Skeletal muscle tissue (tissue), 4 donors: ENCODE data around the gene POLN. TPM values are rescaled to one million over a fixed set of nuclear protein-coding genes. Genes with fewer than 3 reads are reported as not detected.

Source experiments
- H3K27ac ChIP-seq: one replicate; pipeline ENCODE4 v1.7.0; 2013; ENCODE audit warnings: mild to moderate bottlenecking, low read depth, low read length, inconsistent platforms
- H3K27me3 ChIP-seq, 3 donors: one replicate each; pipeline ENCODE4 v1.7.0; 2013; ENCODE audit warnings: low read length in 3 of 3; ENCODE audit not compliant: control insufficient read depth in 3 of 3, insufficient read depth in 3 of 3
- H3K36me3 ChIP-seq, 3 donors: one replicate each; pipeline ENCODE4 v1.7.0; 2013; ENCODE audit warnings: low read length in 3 of 3; ENCODE audit not compliant: control insufficient read depth in 3 of 3, insufficient read depth in 3 of 3
- H3K4me1 ChIP-seq, 3 donors: one replicate each; pipeline ENCODE4 v1.7.0; 2013; ENCODE audit warnings: low read length in 3 of 3, mild to moderate bottlenecking in 3 of 3; ENCODE audit not compliant: control insufficient read depth in 3 of 3, insufficient read depth in 3 of 3
- H3K4me3 ChIP-seq, 3 donors: one replicate each; pipeline ENCODE4 v1.7.0; 2013; ENCODE audit warnings: low read length in 3 of 3
- H3K9ac ChIP-seq, 3 donors: one replicate each; pipeline ENCODE4 v1.7.0; 2013; ENCODE audit warnings: low read length in 3 of 3, mild to moderate bottlenecking in 3 of 3, moderate library complexity in 2 of 3, low read depth in 1 of 3
- H3K9me3 ChIP-seq, 3 donors: one replicate each; pipeline ENCODE4 v1.7.0; 2013; ENCODE audit warnings: low read length in 3 of 3; ENCODE audit not compliant: control insufficient read depth in 3 of 3
- total RNA-seq: library from RNA; depleted of rRNA; stranded (reverse); fragments of >200 nt; gene quantifications from one replicate; pipeline ENCODE4 v1.2.3, GENCODE V29; 2014
- donor health status: Osteomylitis.

The POLN gene
- total RNA-seq, 1 donor from 2014 or later, result 4.2 TPM

DNA sequence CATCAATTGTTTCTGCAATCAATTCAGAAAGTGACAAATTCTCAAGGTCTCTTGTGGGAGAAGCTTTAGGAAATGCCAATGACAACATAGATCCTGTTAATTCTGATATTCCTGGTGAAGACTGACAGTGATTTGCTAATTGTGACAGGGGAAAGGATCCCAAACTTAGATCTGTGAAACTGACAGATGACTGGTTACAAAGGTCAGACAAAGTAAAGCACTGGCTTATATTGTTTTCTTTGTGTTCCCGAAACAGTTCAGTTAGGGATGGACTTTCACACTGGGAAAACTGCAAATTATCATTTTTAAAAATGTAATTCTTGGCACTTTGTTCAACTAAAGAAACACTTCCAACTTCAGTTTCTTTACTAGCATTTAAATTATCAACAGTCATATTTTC is 152.7 kb downstream of the POLN start:
- no peak overlapping the region for H3K27ac ChIP-seq
- H3K9ac ChIP-seq, result no peak overlapping the region
- no peak overlapping the region for H3K4me3 ChIP-seq
- H3K9me3 ChIP-seq, result no peaks in the 10 kb centered on the region
- H3K27me3 ChIP-seq, result no peaks in the 10 kb centered on the region
- no peaks in the 10 kb centered on the region for H3K36me3 ChIP-seq
- H3K4me1 ChIP-seq, result no peaks in the 10 kb centered on the region

DNA sequence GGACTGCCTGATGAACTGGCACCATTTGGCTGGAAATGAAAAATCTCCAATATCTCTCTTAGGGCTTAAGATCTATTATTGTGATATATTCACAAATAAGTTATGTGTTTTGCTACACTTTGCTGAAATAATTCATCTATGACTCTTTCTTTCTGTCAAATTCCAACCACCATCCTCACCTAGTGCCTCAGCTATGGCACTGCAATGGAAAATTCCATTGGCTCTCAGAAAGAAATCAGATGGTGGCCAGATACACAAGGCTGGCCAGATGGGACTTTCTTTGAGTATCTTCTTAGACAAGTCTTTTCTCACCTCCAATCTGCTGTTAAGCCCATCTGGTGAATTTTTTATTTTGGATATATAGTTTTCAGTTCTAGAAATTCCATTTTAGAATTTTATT is 154.8 kb downstream of the POLN start:
- H3K27ac ChIP-seq, result no peak overlapping the region
- H3K36me3 ChIP-seq, result no peaks in the 10 kb centered on the region
- H3K27me3 ChIP-seq, result no peaks in the 10 kb centered on the region
- H3K9me3 ChIP-seq, result no peaks in the 10 kb centered on the region
- no peaks in the 10 kb centered on the region for H3K4me1 ChIP-seq
- H3K9ac ChIP-seq, result no peak overlapping the region
- no peak overlapping the region for H3K4me3 ChIP-seq

DNA sequence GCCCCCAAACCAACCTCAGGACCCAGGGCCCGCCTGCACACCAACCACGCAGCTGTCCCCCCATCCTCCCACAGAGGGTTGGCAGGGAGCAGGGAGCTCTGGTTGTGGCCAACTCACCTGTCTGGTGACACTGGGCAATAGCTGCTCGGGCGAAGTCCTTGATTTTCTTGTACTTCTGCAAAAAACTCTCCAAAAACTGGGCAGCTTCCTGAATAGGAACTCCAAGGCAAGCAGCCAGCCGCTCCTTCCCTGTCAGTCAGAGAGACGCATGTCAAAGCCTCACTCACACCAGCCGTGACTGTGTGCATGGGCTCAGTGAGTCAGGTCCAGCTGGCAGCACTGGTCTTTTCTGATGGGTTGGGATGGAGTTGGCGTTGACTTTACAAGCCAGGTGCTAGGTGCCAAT is 156.4 kb downstream of the POLN start:
- H3K36me3 ChIP-seq, result no peaks in the 10 kb centered on the region
- H3K27ac ChIP-seq, result no peak overlapping the region
- H3K27me3 ChIP-seq, result no peaks in the 10 kb centered on the region
- H3K9me3 ChIP-seq, result no peaks in the 10 kb centered on the region
- peaks cover 0 to 3% (median 0%) of the 10 kb centered on the region in 3 donors for H3K4me1 ChIP-seq
- H3K9ac ChIP-seq, result no peak overlapping the region
- no peak overlapping the region for H3K4me3 ChIP-seq

DNA sequence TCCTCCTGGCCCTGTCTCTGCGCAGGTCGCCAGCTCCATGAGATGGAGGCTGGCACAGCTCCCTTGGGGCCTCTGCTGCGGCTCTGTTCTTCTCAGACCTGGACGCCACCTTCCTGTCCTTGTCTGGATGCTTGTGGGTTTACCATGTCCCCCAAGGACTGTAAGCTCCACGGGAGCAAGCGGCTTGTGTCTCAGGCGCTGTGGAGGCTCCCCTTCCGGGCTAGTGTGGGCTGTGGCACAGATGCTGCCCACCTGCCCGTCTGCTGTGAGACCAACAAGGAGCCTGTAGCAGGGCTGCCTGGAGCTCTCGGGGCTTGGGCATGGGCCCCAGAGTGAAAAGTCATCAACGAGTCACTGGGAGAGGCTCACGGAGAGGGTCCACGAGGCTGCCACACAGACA is 157.6 kb downstream of the POLN start:
- H3K4me1 ChIP-seq, result peaks cover 0 to 3% (median 0%) of the 10 kb centered on the region in 3 donors
- no peak overlapping the region for H3K4me3 ChIP-seq
- no peaks in the 10 kb centered on the region for H3K9me3 ChIP-seq

DNA sequence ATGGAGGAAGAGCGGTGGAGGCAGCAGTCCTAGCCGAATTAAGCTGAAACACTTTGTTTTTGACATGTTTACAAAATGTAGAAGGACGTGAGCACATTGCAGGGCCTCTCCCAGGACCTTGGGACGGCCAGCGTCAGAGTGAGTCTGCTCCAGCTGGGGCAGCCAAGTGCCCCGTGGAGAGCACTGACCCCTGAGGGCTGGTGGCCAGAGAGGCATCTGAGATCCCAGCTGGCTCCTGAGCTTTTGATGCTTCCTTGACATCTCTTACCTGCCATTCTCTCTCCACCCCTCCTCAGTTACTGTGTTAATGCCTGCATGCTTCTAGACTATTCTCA is 158.1 kb downstream of the POLN start:
- Histone ChIP-seq H3K27me3 (no peaks in the 10 kb centered on the region), H3K36me3 (no peaks in the 10 kb centered on the region), H3K27ac (no peak overlapping the region), H3K9me3 (no peaks in the 10 kb centered on the region), H3K4me3 (no peak overlapping the region), H3K4me1 (peaks cover 0 to 3% (median 0%) of the 10 kb centered on the region in 3 donors), H3K9ac (no peak overlapping the region)

More for the DNA sequence above, 157.6 kb downstream of the POLN start:
- no peaks in the 10 kb centered on the region for H3K27me3 ChIP-seq
- no peaks in the 10 kb centered on the region for H3K36me3 ChIP-seq
- H3K9ac ChIP-seq, result no peak overlapping the region
- H3K27ac ChIP-seq, result no peak overlapping the region

DNA sequence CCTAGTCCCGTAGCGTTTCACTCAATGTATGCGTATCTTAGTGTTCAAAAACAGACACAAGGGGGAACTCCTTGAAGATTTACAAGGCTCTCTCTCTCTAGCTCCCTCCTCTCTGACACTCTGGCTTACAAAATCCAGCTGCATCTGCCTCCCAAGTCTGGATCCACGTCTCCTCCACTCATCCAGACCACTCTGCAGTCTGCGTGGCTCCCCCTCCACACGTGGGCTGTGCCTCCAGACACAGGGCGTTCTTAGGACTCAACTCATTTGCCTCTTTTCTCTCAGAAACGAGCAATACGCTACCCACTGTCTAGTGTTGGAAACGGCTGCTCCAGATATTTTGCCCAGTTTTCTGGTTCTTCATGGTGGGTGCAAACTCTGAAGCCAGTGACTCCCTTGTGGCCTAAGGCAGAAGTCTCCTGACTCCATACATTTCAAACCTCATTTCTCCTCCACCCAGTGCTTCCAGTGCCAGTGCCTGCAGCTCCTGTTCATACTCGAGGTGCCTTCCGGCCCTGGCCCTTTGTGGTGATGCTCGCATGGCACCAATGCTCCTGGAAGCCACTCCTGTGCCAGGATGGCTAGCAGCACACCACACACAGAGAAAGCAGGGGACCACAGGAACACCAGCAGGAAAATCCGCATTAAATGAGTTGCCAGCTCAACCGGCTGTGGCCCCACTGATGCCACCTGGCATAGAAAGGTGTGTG is 158.7 kb downstream of the POLN start:
- no peak overlapping the region for H3K9ac ChIP-seq
- H3K4me1 ChIP-seq, result peaks cover 0 to 3% (median 0%) of the 10 kb centered on the region in 3 donors
- H3K9me3 ChIP-seq, result no peaks in the 10 kb centered on the region
- H3K4me3 ChIP-seq, result no peak overlapping the region
- no peaks in the 10 kb centered on the region for H3K36me3 ChIP-seq
- no peaks in the 10 kb centered on the region for H3K27me3 ChIP-seq
- no peak overlapping the region for H3K27ac ChIP-seq

DNA sequence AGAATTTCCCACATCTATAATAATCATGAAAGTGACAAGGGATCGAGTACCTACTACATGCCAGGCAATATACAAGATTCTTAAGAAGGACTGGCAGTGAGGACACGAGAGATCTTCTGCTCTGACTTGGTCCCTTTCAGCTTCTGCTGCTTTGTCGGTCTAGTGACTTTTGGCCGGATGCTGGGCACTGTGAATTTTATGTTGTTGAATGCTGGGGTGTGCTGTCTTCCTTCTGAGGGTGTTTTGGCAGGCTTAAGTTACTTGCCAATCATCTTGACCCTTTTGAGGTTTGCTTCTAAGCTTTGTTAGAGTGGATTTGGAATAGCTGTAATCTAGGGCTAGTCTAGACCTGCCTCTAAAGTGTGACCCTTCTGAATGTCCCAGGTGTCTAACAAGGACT is 159.3 kb downstream of the POLN start:
- H3K9ac ChIP-seq, result no peak overlapping the region
- no peaks in the 10 kb centered on the region for H3K9me3 ChIP-seq
- no peaks in the 10 kb centered on the region for H3K36me3 ChIP-seq
- H3K4me3 ChIP-seq, result no peak overlapping the region
- peaks cover 0 to 3% (median 0%) of the 10 kb centered on the region in 3 donors for H3K4me1 ChIP-seq
- H3K27me3 ChIP-seq, result no peaks in the 10 kb centered on the region
- no peak overlapping the region for H3K27ac ChIP-seq

DNA sequence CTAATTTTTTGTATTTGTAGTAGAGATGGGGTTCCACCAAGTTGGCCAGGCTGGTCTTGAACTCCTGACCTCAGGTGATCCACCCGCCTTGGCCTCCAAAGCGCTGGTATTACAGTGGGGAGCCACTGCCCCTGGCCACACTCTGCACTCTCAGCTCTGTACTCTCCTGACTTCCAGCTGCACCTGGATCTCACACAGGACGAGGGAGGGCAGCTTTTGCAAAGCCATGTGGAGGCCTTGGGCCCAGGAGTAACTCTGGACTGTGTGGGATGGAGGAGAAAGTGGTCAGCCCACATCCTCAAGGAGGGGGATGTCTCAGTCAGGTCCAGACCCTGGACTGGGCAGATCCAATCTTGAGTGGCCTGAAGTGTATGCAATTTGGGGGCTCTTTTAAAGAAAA is 159.8 kb downstream of the POLN start:
- H3K9me3 ChIP-seq, result no peaks in the 10 kb centered on the region
- no peaks in the 10 kb centered on the region for H3K36me3 ChIP-seq
- no peak overlapping the region for H3K4me3 ChIP-seq
- H3K4me1 ChIP-seq, result peaks cover 0 to 3% (median 0%) of the 10 kb centered on the region in 3 donors
- H3K27ac ChIP-seq, result no peak overlapping the region
- H3K9ac ChIP-seq, result no peak overlapping the region
- H3K27me3 ChIP-seq, result no peaks in the 10 kb centered on the region

DNA sequence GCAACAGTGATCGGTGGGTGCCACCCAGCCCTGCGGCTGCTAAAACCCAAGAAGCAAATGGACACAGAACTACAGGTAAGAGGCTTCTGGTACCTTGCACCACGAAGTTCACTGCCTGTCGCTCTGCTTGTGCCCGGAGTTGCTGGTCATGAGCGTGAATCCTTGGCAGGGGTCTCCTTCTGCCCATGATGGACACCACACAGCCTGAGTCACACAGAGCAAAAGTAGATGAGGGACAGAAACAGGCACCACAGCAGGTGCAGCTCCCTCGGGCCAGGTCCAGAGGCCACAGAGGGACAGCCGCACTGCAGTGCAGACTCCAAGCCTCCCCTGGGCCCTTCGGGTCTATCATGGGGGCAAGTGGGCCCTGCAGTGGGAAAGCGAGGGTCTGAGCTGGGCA is 160.4 kb downstream of the POLN start:
- no peaks in the 10 kb centered on the region for H3K36me3 ChIP-seq
- H3K4me3 ChIP-seq, result no peak overlapping the region
- H3K9ac ChIP-seq, result no peak overlapping the region
- H3K27ac ChIP-seq, result no peak overlapping the region
- H3K4me1 ChIP-seq, result peaks cover 0 to 3% (median 0%) of the 10 kb centered on the region in 3 donors
- H3K27me3 ChIP-seq, result no peaks in the 10 kb centered on the region
- no peaks in the 10 kb centered on the region for H3K9me3 ChIP-seq

DNA sequence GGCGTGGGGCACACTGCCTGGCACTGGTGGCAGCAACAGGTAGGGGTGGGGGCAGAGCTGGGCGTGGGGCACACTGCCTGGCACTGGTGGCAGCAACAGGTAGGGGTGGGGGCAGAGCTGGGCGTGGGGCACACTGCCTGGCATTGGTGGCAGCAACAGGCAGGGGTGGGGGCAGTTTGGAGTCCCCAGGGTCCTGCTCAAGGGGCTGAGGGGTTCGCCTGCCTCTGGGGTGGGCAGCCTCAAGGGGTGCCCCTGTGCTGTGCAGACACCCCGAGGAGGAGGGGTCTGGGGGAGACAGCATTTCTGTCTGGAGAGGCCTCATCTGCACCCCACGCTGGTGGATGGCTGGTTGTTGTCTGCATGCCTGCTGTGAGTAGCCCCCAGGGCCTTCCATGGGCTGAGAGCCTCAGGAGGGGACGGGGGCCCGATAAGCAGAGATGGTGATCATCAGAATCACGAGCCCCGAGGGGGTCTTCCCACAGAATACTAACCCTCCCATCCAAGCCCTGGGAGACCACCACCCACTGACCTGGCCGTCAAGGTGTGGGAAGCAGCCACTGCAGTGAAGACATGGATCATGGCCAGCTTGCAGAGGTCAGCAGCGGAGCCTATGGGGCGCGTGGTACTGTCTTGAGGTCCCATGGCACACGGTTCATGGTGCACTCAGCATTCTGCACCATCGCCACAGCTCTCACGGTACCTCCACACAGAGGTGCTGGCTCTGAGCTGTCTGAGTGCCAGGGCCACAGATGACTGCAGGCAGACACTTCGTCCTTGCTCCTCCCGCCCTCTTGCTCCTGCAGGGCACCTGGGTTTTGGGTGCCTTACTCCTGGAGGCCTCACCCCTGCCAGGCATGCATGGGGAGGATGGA is 161.3 kb downstream of the POLN start:
- Histone ChIP-seq H3K9ac (no peak overlapping the region), H3K4me1 (peaks cover 0 to 3% (median 0%) of the 10 kb centered on the region in 3 donors), H3K4me3 (no peak overlapping the region), H3K27ac (no peak overlapping the region), H3K9me3 (no peaks in the 10 kb centered on the region), H3K36me3 (no peaks in the 10 kb centered on the region), H3K27me3 (no peaks in the 10 kb centered on the region)
